GM21526 (cell line): ENCODE data around the gene UBE2O.

Experiments
- ATAC-seq: cut with Tn5 transposase; IDR thresholded peaks from one replicate; pipeline ENCODE4 v1.9.1; 2021; ENCODE audit warnings: moderate library complexity; ENCODE audit not compliant: unreplicated experiment, low FRiP score

The UBE2O gene

DNA sequence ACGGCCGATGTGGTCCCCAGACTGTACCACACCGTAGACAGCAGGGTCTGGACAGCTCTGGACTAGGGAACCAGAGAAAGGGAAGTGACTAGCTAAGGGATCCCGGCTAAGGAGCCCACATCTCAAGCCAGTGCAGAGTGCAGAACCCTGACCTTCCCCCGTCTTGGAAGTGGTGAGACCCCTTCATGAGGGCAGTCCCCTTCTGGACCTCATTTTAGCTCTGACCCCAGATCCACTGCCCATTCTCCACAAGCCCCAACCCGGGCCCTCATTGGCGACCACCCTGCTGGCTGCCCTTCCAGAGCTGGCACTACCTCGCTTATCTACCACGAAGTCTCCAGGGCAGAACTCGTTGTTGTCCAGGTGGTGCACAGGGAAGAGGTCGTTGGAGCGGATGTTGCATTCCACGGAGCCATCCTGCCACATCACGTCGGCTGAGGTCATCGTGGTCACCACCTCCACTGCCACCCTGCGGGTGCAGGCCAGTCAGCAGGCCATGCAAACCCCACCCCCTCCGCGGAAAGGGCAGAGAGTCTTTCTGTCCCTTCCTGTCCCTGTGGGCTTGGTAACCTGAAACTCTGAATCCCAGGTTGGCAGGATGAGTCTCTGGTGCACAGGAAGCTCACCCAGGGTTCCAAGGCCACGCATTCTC is 54.3 kb downstream of the UBE2O start:
- ATAC-seq: no peak

- ATAC-seq: no peak
Observed at GRCh38 chr17:76397687-76398522, 55.0 kb downstream of the UBE2O start.

- no peak for ATAC-seq
Observed at GRCh38 chr17:76397184-76397583, 55.8 kb downstream of the UBE2O start.

GRCh38 chr17:76395980-76396379 is 57.0 kb downstream of the UBE2O start:
- ATAC-seq: no peak

GRCh38 chr17:76394166-76394565 is 58.8 kb downstream of the UBE2O start:
- ATAC-seq: no peak

DNA sequence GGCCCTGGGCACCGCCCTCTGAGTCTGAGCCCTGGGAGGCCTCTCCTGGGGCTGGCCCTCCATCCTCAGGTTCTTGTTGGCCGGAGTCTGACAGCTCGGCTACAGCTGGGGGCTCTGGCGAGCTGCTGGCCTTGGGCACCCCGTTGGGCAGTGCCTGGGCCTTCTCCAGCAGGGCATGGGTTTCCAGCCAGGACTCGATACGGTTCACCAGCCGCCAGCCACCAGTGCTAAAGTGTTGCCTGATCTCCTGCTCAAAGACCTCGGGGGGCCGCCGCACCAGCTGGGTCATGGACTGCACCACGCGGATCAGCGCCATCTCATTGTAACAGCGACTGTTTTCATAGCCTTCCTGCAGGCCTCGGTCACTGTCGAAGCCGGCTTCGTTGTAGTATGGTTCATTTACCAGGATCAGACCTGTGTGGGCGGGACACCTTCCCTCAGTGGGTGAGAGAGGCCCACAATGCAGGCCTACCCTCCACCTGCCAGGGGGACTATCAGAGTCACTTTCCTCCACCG is 61.7 kb downstream of the UBE2O start:
- no peak for ATAC-seq

GRCh38 chr17:76390003-76390421 is 62.9 kb downstream of the UBE2O start:
- no peak for ATAC-seq

GRCh38 chr17:76388966-76389888 is 63.7 kb downstream of the UBE2O start:
- ATAC-seq: no peak

DNA sequence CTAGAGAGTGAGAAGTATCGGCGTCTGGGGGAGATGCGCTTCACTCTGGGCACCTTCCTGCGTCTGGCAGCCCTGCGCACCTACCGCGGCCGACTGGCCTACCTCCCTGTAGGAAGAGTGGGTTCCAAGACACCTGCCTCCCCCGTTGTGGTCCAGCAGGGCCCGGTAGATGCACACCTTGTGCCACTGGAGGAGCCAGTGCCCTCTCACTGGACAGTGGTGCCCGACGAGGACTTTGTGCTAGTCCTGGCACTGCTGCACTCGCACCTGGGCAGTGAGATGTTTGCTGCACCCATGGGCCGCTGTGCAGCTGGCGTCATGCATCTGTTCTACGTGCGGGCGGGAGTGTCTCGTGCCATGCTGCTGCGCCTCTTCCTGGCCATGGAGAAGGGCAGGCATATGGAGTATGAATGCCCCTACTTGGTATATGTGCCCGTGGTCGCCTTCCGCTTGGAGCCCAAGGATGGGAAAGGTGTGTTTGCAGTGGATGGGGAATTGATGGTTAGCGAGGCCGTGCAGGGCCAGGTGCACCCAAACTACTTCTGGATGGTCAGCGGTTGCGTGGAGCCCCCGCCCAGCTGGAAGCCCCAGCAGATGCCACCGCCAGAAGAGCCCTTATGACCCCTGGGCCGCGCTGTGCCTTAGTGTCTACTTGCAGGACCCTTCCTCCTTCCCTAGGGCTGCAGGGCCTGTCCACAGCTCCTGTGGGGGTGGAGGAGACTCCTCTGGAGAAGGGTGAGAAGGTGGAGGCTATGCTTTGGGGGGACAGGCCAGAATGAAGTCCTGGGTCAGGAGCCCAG is 65.8 kb downstream of the UBE2O start:
- ATAC-seq: no peak

DNA sequence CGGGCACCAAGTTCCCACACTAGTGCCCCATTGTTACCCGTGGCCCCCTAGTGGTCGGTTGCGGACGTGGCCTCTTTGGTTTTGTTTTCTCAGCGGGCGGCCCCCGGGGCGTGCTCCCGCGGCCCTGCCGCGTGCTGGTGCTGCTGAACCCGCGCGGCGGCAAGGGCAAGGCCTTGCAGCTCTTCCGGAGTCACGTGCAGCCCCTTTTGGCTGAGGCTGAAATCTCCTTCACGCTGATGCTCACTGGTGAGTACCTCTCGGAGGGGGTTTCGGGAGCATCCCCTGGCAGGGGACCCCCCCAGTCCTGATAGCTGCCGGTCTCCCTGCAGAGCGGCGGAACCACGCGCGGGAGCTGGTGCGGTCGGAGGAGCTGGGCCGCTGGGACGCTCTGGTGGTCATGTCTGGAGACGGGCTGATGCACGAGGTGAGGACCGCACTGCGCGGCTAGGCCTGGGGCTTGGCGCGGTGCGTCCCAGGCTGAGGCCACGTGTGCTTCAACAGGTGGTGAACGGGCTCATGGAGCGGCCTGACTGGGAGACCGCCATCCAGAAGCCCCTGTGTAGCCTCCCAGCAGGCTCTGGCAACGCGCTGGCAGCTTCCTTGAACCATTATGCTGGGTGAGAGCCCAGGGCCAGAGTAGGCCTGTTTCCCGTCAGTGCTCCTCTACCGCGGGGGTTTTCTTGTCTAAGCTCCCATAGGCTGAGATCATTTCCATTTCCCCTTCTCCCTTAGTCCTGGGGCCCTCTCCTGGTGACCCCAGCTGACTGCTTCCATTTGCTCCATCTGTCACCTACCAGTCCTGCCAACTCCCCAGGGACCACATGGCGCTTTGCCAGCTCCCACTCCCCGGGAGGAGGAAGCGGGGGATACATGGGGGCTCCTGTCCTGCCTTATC is 66.8 kb downstream of the UBE2O start:
- ATAC-seq: no peak

DNA sequence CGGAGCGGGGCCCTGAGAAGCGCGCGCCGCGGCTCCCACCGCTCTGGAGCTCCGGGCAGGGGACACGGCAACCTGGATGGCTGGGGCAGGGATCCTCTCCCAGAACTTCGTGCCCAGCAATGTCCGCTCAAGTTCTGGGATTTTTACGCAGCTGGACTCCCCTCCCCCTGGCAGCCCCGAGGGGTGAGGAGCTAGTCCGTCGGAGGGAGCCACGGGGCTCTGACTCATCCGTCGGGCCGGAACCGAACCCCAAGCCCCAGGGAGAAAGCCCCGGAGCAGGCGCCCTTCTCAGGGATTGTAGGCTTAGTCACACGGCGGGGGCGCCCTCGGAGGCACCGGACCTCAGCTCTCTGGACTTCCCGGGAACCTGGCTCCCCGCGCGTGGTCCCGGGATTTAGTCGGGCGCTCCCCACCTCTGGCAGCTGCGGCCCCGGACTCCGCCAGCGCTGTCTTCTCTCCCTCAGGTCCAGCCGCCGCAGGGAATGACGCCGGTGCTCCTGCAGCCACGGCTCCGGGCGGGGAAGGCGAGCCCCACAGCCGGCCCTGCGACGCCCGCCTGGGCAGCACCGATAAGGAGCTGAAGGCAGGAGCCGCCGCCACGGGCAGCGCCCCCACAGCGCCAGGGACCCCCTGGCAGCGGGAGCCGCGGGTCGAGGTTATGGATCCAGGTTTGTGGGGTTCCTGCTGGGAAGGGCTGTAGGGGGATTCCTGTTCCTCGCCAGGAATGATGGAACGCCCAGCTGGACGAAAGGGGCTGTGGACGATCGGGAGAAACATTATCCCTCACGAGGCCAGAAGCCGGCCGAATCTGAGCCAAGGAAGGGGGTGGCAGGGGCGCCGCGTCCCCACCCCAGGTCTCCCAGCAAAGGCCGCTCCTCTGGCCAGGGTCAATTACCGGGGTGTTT is 67.7 kb downstream of the UBE2O start:
- ATAC-seq: no peak

DNA sequence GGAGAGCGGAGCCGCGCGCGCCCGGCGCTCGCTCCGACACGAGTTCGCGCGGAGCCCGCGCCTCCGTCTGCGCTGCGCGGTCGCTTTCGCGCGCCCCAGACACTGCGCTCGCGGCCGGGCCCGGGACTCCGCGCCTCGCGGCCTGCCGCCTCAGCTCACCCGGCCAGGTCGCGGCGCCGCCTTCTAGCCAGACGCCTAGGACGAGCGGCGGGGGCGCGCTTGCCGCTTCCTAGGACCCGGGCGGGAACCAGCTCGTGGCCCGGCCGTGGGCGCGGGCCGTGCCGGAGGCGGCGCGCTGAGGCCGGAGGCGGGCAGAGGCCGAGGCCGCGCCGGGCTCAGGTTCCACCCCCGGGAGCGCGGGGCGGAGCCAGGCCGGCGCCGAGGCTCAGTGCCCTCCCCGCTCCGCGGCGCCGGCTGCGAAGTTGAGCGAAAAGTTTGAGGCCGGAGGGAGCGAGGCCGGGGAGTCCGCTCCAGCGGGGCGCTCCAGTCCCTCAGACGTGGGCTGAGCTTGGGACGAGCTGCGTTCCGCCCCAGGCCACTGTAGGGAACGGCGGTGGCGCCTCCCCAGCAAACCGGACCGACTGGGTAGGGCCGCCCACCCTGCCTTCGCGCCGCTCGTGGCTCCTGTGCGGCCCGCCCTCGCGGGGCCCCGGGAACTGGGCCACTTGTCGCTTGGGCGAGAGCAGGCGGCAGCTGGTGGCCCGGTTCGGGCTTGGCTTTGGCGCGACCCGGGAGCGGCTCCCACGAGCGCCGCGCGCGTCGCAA is 68.5 kb downstream of the UBE2O start, which contains the start of gene SPHK1:
Gene SPHK1 (plus strand): TSS at position 388 of the 765 bp plus-strand sequence. CDS start 1,036 bp downstream, outside the sequence.
- ATAC-seq: peak; percentile 47

GRCh38 chr17:76383546-76384221 is 69.3 kb downstream of the UBE2O start:
- ATAC-seq: peak; percentile 30

GRCh38 chr17:76382803-76383545 is 70.0 kb downstream of the UBE2O start:
- ATAC-seq: no peak

DNA sequence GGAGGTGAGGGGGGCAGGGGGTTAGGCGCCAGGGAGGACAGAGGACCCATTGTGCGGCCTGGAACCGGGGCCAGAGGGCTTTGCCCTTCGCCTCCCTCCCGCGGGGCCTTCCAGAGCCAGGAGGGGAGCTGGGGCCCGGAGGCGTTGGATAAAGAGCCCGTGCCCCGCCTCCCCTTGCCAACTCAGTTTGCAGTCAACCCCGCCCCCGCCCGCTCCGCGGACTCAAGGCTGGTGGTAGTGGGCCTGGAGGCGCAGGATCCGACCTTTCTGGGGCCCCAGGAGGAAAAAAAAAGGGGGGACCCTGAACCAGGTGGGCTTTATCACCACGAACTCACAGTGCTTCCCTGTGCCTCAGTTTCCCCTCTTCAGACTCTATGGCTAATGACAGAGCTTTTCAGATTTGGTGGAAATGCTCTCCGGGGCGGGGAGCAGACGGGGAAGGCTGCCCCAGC is 70.6 kb downstream of the UBE2O start:
- no peak for ATAC-seq
